Measurements from ENCODE around the gene PPME1.

Gene PPME1

GRCh38 chr11:74221816-74222215 lies 50.7 kb downstream of the PPME1 start:
- no peak overlapping the region for H3K4me3 ChIP-seq (ENCODE audit: insufficient read depth, low read depth, low read length)
- H3K27ac ChIP-seq (ENCODE audit: insufficient read depth, low read depth, low read length, poor library complexity, severe bottlenecking): no peak overlapping the region
- 92 to 100% methylated on average over 1 of the region's 1 CpG for WGBS, 2 experiments
- no peaks in the 10 kb centered on the region for H3K36me3 ChIP-seq (ENCODE audit: control insufficient read depth, insufficient read depth, low read length)
- H3K9me3 ChIP-seq (ENCODE audit: control insufficient read depth, low read length): no peaks in the 10 kb centered on the region
- H3K27me3 ChIP-seq (ENCODE audit: control insufficient read depth, insufficient read depth, low read length, poor library complexity, severe bottlenecking): no peaks in the 10 kb centered on the region
- H3K4me1 ChIP-seq (ENCODE audit: control insufficient read depth, insufficient read depth, low read length): no peaks in the 10 kb centered on the region

- Histone ChIP-seq H3K36me3 (ENCODE audit: control insufficient read depth, insufficient read depth, low read length) (no peaks in the 10 kb centered on the region), H3K9me3 (ENCODE audit: control insufficient read depth, low read length) (no peaks in the 10 kb centered on the region), H3K27me3 (ENCODE audit: control insufficient read depth, insufficient read depth, low read length, poor library complexity, severe bottlenecking) (no peaks in the 10 kb centered on the region), H3K4me3 (ENCODE audit: insufficient read depth, low read depth, low read length) (no peak overlapping the region), H3K4me1 (ENCODE audit: control insufficient read depth, insufficient read depth, low read length) (no peaks in the 10 kb centered on the region), H3K27ac (ENCODE audit: insufficient read depth, low read depth, low read length, poor library complexity, severe bottlenecking) (no peak overlapping the region)
- 92 to 100% methylated on average over 4 of the region's 4 CpGs for WGBS, 2 experiments
Observed at GRCh38 chr11:74225565-74225964, 54.5 kb downstream of the PPME1 start.

DNA sequence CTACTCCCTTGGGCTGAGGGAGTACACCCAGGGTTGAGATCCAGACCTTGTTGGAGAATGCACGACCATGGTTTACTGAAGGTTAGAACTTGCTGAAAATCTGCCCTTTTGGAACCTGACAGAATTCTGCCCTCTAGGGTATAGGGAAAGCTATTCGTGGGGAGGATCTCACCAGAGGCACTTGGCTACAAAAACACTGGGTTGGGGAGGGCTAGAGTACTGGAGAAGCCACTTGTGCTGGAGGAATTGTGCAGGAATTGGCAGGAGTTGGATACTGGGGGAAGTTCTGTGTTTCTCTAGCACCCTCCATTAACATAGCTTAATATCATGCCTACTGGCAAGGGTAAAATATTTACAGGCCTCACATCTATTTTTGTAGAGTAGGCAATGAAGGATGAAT lies 55.8 kb downstream of the PPME1 start:
- 69 to 73% methylated on average over 2 of the region's 2 CpGs for WGBS, 2 experiments
- H3K4me1 ChIP-seq (ENCODE audit: control insufficient read depth, insufficient read depth, low read length): no peaks in the 10 kb centered on the region
- no peaks in the 10 kb centered on the region for H3K9me3 ChIP-seq (ENCODE audit: control insufficient read depth, low read length)
- no peaks in the 10 kb centered on the region for H3K36me3 ChIP-seq (ENCODE audit: control insufficient read depth, insufficient read depth, low read length)
- H3K27ac ChIP-seq (ENCODE audit: insufficient read depth, low read depth, low read length, poor library complexity, severe bottlenecking): no peak overlapping the region
- no peaks in the 10 kb centered on the region for H3K27me3 ChIP-seq (ENCODE audit: control insufficient read depth, insufficient read depth, low read length, poor library complexity, severe bottlenecking)
- no peak overlapping the region for H3K4me3 ChIP-seq (ENCODE audit: insufficient read depth, low read depth, low read length)

DNA sequence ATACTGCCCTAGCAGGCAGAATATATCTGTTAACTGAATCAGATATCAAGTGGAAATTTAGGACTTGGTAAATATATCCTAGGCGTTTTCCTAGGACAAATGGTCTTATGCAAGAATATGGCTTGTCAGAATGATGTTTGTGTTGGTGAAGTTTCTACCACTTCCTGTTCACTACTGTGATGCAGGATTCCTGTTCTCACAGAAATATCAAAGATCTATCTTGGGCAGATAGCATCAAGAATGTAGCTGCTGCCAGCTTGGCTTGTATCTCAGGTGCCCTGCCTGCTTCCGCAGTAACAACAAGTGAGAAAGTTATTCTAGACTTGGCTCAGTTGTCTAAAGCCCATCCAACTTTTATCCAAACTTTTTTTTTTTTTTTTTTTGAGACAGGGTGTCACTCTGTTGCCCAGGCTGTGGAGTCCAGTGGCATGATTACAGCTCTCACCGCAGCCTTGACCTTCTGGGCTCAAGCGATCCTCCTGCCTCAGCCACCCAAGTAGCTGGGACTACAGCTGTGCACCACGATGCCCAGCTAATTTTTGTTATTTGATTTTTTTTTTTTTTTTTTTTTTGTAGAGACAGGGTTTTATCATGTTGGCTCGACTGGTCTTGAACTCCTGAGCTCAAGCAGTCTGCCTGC lies 61.3 kb downstream of the PPME1 start:
- H3K27me3 ChIP-seq (ENCODE audit: control insufficient read depth, insufficient read depth, low read length, poor library complexity, severe bottlenecking): no peaks in the 10 kb centered on the region
- no peaks in the 10 kb centered on the region for H3K4me1 ChIP-seq (ENCODE audit: control insufficient read depth, insufficient read depth, low read length)
- H3K27ac ChIP-seq (ENCODE audit: insufficient read depth, low read depth, low read length, poor library complexity, severe bottlenecking): no peak overlapping the region
- no peaks in the 10 kb centered on the region for H3K9me3 ChIP-seq (ENCODE audit: control insufficient read depth, low read length)
- WGBS, 2 experiments: 94% methylated on average over 6 of the region's 6 CpGs
- H3K4me3 ChIP-seq (ENCODE audit: insufficient read depth, low read depth, low read length): no peak overlapping the region
- peaks cover 10% of the 10 kb centered on the region for H3K36me3 ChIP-seq (ENCODE audit: control insufficient read depth, insufficient read depth, low read length)

GRCh38 chr11:74233683-74234082 lies 62.6 kb downstream of the PPME1 start:
- Histone ChIP-seq H3K4me3 (ENCODE audit: insufficient read depth, low read depth, low read length) (no peak overlapping the region), H3K36me3 (ENCODE audit: control insufficient read depth, insufficient read depth, low read length) (peaks cover 10% of the 10 kb centered on the region), H3K9me3 (ENCODE audit: control insufficient read depth, low read length) (no peaks in the 10 kb centered on the region), H3K4me1 (ENCODE audit: control insufficient read depth, insufficient read depth, low read length) (no peaks in the 10 kb centered on the region), H3K27me3 (ENCODE audit: control insufficient read depth, insufficient read depth, low read length, poor library complexity, severe bottlenecking) (no peaks in the 10 kb centered on the region), H3K27ac (ENCODE audit: insufficient read depth, low read depth, low read length, poor library complexity, severe bottlenecking) (no peak overlapping the region)
- WGBS, 2 experiments: 94 to 95% methylated on average over 3 of the region's 3 CpGs

GRCh38 chr11:74235121-74235520 lies 64.0 kb downstream of the PPME1 start:
- Histone ChIP-seq H3K9me3 (ENCODE audit: control insufficient read depth, low read length) (no peaks in the 10 kb centered on the region), H3K4me1 (ENCODE audit: control insufficient read depth, insufficient read depth, low read length) (no peaks in the 10 kb centered on the region), H3K36me3 (ENCODE audit: control insufficient read depth, insufficient read depth, low read length) (peaks cover 10% of the 10 kb centered on the region), H3K4me3 (ENCODE audit: insufficient read depth, low read depth, low read length) (no peak overlapping the region), H3K27ac (ENCODE audit: insufficient read depth, low read depth, low read length, poor library complexity, severe bottlenecking) (no peak overlapping the region), H3K27me3 (ENCODE audit: control insufficient read depth, insufficient read depth, low read length, poor library complexity, severe bottlenecking) (no peaks in the 10 kb centered on the region)
- WGBS, 2 experiments: 87 to 91% methylated on average over 4 of the region's 4 CpGs

- 90 to 91% methylated on average over 2 of the region's 2 CpGs for whole genome bisulfite sequencing, 2 experiments
- Histone ChIP-seq H3K36me3 (ENCODE audit: control insufficient read depth, insufficient read depth, low read length) (peaks cover 10% of the 10 kb centered on the region), H3K4me1 (ENCODE audit: control insufficient read depth, insufficient read depth, low read length) (no peaks in the 10 kb centered on the region), H3K9me3 (ENCODE audit: control insufficient read depth, low read length) (no peaks in the 10 kb centered on the region), H3K27ac (ENCODE audit: insufficient read depth, low read depth, low read length, poor library complexity, severe bottlenecking) (no peak overlapping the region), H3K27me3 (ENCODE audit: control insufficient read depth, insufficient read depth, low read length, poor library complexity, severe bottlenecking) (no peaks in the 10 kb centered on the region), H3K4me3 (ENCODE audit: insufficient read depth, low read depth, low read length) (no peak overlapping the region)
Observed at GRCh38 chr11:74237541-74237940, 66.5 kb downstream of the PPME1 start.

DNA sequence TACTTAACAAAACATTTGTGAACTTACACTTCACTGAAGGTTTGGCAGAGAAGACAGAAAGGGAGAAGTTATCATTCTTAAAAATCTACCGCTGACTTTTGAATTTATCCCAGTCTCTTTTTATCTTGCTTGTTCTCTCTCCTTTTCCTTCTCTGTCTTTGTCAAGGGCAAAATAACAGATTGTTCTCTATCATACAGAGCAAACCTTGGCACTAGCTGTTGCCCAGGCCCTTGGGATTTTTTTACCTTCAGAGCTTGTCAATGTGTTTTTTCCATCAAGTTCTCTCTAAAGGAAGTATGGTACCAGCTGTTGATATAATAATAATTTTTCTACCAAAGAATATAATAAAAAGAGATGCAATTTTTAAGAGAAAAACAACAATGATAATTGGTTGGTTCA lies 67.2 kb downstream of the PPME1 start:
- no peak overlapping the region for H3K27ac ChIP-seq (ENCODE audit: insufficient read depth, low read depth, low read length, poor library complexity, severe bottlenecking)
- 91 to 100% methylated on average over 1 of the region's 1 CpG for WGBS, 2 experiments
- no peaks in the 10 kb centered on the region for H3K27me3 ChIP-seq (ENCODE audit: control insufficient read depth, insufficient read depth, low read length, poor library complexity, severe bottlenecking)
- no peak overlapping the region for H3K4me3 ChIP-seq (ENCODE audit: insufficient read depth, low read depth, low read length)
- no peaks in the 10 kb centered on the region for H3K4me1 ChIP-seq (ENCODE audit: control insufficient read depth, insufficient read depth, low read length)
- H3K36me3 ChIP-seq (ENCODE audit: control insufficient read depth, insufficient read depth, low read length): peaks cover 10% of the 10 kb centered on the region
- H3K9me3 ChIP-seq (ENCODE audit: control insufficient read depth, low read length): no peaks in the 10 kb centered on the region

DNA sequence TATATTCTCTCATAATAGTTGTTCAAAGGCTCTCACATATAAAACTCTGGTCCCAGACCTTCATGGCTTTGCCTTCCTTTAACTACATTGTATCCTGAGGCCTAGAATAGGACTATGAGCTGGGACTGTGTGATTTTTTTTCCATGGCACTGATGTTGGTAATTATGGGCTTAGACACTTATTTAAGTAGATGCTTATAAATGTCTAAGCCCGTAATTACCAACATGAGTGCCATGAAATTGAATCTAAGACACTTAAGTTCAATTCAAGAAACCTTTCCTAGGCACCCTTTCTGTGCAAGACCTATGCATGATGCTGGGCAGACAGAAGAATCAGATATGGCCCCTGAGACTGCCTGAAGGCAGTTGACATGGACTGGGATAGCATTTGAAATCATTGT lies 77.4 kb downstream of the PPME1 start:
- Histone ChIP-seq H3K36me3 (ENCODE audit: control insufficient read depth, insufficient read depth, low read length) (peaks cover 16% of the 10 kb centered on the region), H3K9me3 (ENCODE audit: control insufficient read depth, low read length) (no peaks in the 10 kb centered on the region), H3K4me3 (ENCODE audit: insufficient read depth, low read depth, low read length) (no peak overlapping the region), H3K4me1 (ENCODE audit: control insufficient read depth, insufficient read depth, low read length) (no peaks in the 10 kb centered on the region), H3K27ac (ENCODE audit: insufficient read depth, low read depth, low read length, poor library complexity, severe bottlenecking) (no peak overlapping the region), H3K27me3 (ENCODE audit: control insufficient read depth, insufficient read depth, low read length, poor library complexity, severe bottlenecking) (no peaks in the 10 kb centered on the region)
- 100% methylated on average over 1 of the region's 1 CpG for WGBS, 2 experiments

DNA sequence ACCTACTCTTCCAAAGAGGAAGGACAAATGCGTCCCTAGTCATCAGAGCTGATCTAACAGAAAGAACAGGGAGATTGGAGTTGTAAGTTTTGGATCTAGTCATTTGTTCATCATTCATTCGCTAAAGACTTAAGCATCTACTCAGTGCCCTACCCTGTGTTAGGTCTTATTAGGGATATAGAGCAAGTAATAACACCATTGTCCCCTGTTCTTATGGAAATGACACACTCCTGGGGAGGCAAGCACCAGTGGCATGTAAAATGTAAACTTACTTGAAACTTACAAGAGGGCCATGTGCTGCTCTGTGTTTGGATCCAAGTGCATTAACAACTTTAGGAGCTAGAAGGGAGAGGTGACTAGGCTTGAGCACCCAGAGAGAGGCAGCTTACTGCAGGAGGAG lies 78.4 kb downstream of the PPME1 start:
- Histone ChIP-seq H3K27ac (ENCODE audit: insufficient read depth, low read depth, low read length, poor library complexity, severe bottlenecking) (no peak overlapping the region), H3K9me3 (ENCODE audit: control insufficient read depth, low read length) (no peaks in the 10 kb centered on the region), H3K36me3 (ENCODE audit: control insufficient read depth, insufficient read depth, low read length) (peaks cover 20% of the 10 kb centered on the region), H3K27me3 (ENCODE audit: control insufficient read depth, insufficient read depth, low read length, poor library complexity, severe bottlenecking) (no peaks in the 10 kb centered on the region), H3K4me3 (ENCODE audit: insufficient read depth, low read depth, low read length) (no peak overlapping the region), H3K4me1 (ENCODE audit: control insufficient read depth, insufficient read depth, low read length) (no peaks in the 10 kb centered on the region)
- WGBS, 2 experiments: 88 to 91% methylated on average over 2 of the region's 2 CpGs

GRCh38 chr11:74253361-74253760 lies 82.3 kb downstream of the PPME1 start:
- H3K9me3 ChIP-seq (ENCODE audit: control insufficient read depth, low read length): no peaks in the 10 kb centered on the region
- H3K4me3 ChIP-seq (ENCODE audit: insufficient read depth, low read depth, low read length): no peak overlapping the region
- no peak overlapping the region for H3K27ac ChIP-seq (ENCODE audit: insufficient read depth, low read depth, low read length, poor library complexity, severe bottlenecking)
- H3K36me3 ChIP-seq (ENCODE audit: control insufficient read depth, insufficient read depth, low read length): peaks cover 22% of the 10 kb centered on the region
- peaks cover 4% of the 10 kb centered on the region for H3K4me1 ChIP-seq (ENCODE audit: control insufficient read depth, insufficient read depth, low read length)
- no peaks in the 10 kb centered on the region for H3K27me3 ChIP-seq (ENCODE audit: control insufficient read depth, insufficient read depth, low read length, poor library complexity, severe bottlenecking)
- 94 to 96% methylated on average over 8 of the region's 8 CpGs for WGBS, 2 experiments
